K562 (cell line): ENCODE measurements around the gene EPB41L3. TPM values are rescaled to one million over a fixed set of nuclear protein-coding genes. Genes with fewer than 3 reads are reported as not detected.

Source experiments
- ATAC-seq: fragments of 200-7000 bp; cut with Tn5 transposase; 3 replicates; pipeline ENCODE4 v1.9.1; 2020; ENCODE audit warnings: moderate library complexity
- BruUV-seq: library from RNA; stranded (reverse); fragments of 400-500 nt; replicated peaks from 2 replicates; lab custom pipeline; 2021; lab: Mats Ljungman, UMichigan
- CTCF ChIA-PET: fragments of 300-600 bp; formaldehyde crosslinking; extraction: SDS; loops from one replicate; lab custom pipeline; 2021; ENCODE audit warnings: low intra/inter-chr PET ratio; lab: Yijun Ruan, JAX
- POLR2A ChIA-PET: fragments of 300-600, 350-650 bp; sonication (Branson Sonifier 250); formaldehyde crosslinking; extraction: SDS; loops from one replicate; lab custom pipeline; 2021; ENCODE audit warnings: antibody characterized with exemption, inconsistent platforms; lab: Yijun Ruan, JAX
- DNase-seq, 4 experiments: peaks; one replicate each; pipeline versions ENCODE4 v3.0.0 to v3.0.0-alpha.2; 2011 to 2018; ENCODE audit warnings: low spot score in 3 of 4, mixed read lengths in 3 of 4; ENCODE audit errors: extremely low read depth in 1 of 4
- FAIRE-seq: peaks from 2 replicates; lab custom pipeline; 2011; peaks lifted over from hg19 to GRCh38; lab: Jason Lieb, UNC
- H2AFZ ChIP-seq: 2 replicates; pipeline ENCODE4 v1.6.0; 2011; ENCODE audit warnings: low read depth, low read length, control low read depth, inconsistent platforms
- H3K27ac ChIP-seq: fragments of 200-600 bp; 3 replicates; pipeline ENCODE4 v1.8.0; 2011; ENCODE audit warnings: low read depth, mild to moderate bottlenecking, control low read depth, inconsistent platforms, low read length, moderate library complexity, mixed read lengths; ENCODE audit errors: extremely low read depth
- H3K27me3 ChIP-seq, 2 experiments: fragments of 300-600 bp in 1 of 2; 2 replicates in 1 of 2; 3 replicates in 1 of 2; pipeline versions ENCODE4 v1.6.0 to v1.8.0; 2011; ENCODE audit warnings: inconsistent platforms in 2 of 2, low read length in 2 of 2, mild to moderate bottlenecking in 1 of 2, mixed read lengths in 1 of 2, moderate library complexity in 1 of 2; ENCODE audit not compliant: control insufficient read depth in 2 of 2, insufficient read depth in 2 of 2
- H3K36me3 ChIP-seq: fragments of 300-600 bp; 3 replicates; pipeline ENCODE4 v1.8.0; 2011; ENCODE audit warnings: mild to moderate bottlenecking, low read length, inconsistent platforms; ENCODE audit not compliant: control insufficient read depth, insufficient read depth
- H3K4me1 ChIP-seq, 2 experiments: fragments of 200-600 bp in 1 of 2; replicated peaks in 1 of 2; 2 replicates in 1 of 2; 3 replicates in 1 of 2; pipeline versions ENCODE4 v1.5.1 to v1.8.0; 2011; ENCODE audit warnings: inconsistent platforms in 2 of 2, low read length in 2 of 2, mild to moderate bottlenecking in 1 of 2, mixed read lengths in 1 of 2, moderate library complexity in 1 of 2; ENCODE audit not compliant: control insufficient read depth in 2 of 2, insufficient read depth in 2 of 2
- H3K4me2 ChIP-seq: 2 replicates; pipeline ENCODE4 v1.6.1; 2011; ENCODE audit warnings: low read length, control low read depth, inconsistent platforms, mixed read lengths; ENCODE audit not compliant: insufficient read depth
- H3K4me3 ChIP-seq: fragments of 200-600 bp; sonication (generic), shearing (Covaris generic); 2 replicates; pipeline ENCODE4 v1.5.1; 2016; ENCODE audit warnings: control low read depth, inconsistent platforms
- H3K79me2 ChIP-seq: fragments of 200-600 bp; 3 replicates; pipeline ENCODE4 v1.8.0; 2011; ENCODE audit warnings: low read length, inconsistent platforms; ENCODE audit not compliant: control insufficient read depth, insufficient read depth
- H3K9ac ChIP-seq, 2 experiments: 2 replicates each; pipeline versions ENCODE4 v1.6.0 to v1.6.1; 2011; ENCODE audit warnings: low read depth in 2 of 2, low read length in 2 of 2, control low read depth in 1 of 2, inconsistent platforms in 1 of 2, mild to moderate bottlenecking in 1 of 2, mixed read lengths in 1 of 2; ENCODE audit not compliant: insufficient read depth in 1 of 2
- H3K9me1 ChIP-seq: one replicate; pipeline ENCODE4 v1.6.0; 2011; ENCODE audit warnings: inconsistent platforms, mild to moderate bottlenecking, low read length, moderate library complexity; ENCODE audit not compliant: control insufficient read depth, insufficient read depth
- H3K9me3 ChIP-seq: replicated peaks from 2 replicates; pipeline ENCODE4 v1.5.1; 2011; ENCODE audit warnings: low read depth, low read length, inconsistent platforms; ENCODE audit not compliant: control insufficient read depth, insufficient read depth
- H4K20me1 ChIP-seq: replicated peaks from 2 replicates; pipeline ENCODE4 v1.6.1; 2011; ENCODE audit warnings: low read length, inconsistent platforms, mixed read lengths; ENCODE audit not compliant: control insufficient read depth, insufficient read depth
- AFF4 ChIP-seq: sonication (generic); formaldehyde crosslinking; IDR thresholded peaks from 2 replicates; pipeline ENCODE4 v1.8.0; 2023; ENCODE audit warnings: mild to moderate bottlenecking, missing genetic modification reagents
- EHMT2 ChIP-seq: fragments of 450-650 bp; IDR thresholded peaks from 2 replicates; pipeline ENCODE4 v1.6.1; 2018; ENCODE audit warnings: antibody characterized with exemption
- ZNF644 ChIP-seq: fragments of 200-800 bp; sonication (Bioruptor generic); IDR thresholded peaks from 2 replicates; pipeline ENCODE4 v1.6.1; 2016; ENCODE audit warnings: low read depth, missing genetic modification characterization, missing compliant biosample characterization
- WGBS: fragments of 100-300 bp; shearing (Covaris generic); methylation state at CpG from one replicate; pipeline ENCODE4 v1.1.6; 2016; ENCODE audit warnings: low coverage, mixed read lengths; ENCODE audit not compliant: insufficient coverage; ENCODE audit errors: missing lambda C conversion rate; 5-methylcytosine and 5-hydroxymethylcytosine counted together
- in situ Hi-C: fragments of 300-500 bp; cut with MboI; formaldehyde crosslinking; loops from 4 replicates; pipeline ENCODE4 v1.15.0; 2018; ENCODE audit warnings: inconsistent platforms, mixed read lengths
- intact Hi-C: fragments of 100-400 bp; cut with micrococcal nuclease; formaldehyde crosslinking; loops from 2 replicates; pipeline ENCODE4 v1.14.2; 2022
- polyA plus RNA-seq, 8 experiments: library from polyadenylated mRNA; depleted of rRNA in 4 of 8; stranded (reverse) in 5 of 8; unstranded in 3 of 8; fragments of >200 nt; fragmentation: Nextera tagmentation in 2 of 8; fragmentation: Illumina TruSeq in 1 of 8; extraction: Ambion mirVana in 2 of 8; extraction: Trizol in 1 of 8; gene quantifications; 2 replicates each; pipeline versions ENCODE4 v1.2.1 to v1.2.3, GENCODE V29; 2011 to 2014; ENCODE audit warnings: inconsistent platforms in 1 of 8, missing spikeins in 1 of 8
- total RNA-seq, 7 experiments: library from RNA; depleted of rRNA in 6 of 7; stranded (reverse); fragments of >200 nt in 6 of 7; fragmentation: Illumina TruSeq in 2 of 7; extraction: Trizol in 2 of 7; gene quantifications; 2 replicates each; pipeline versions ENCODE4 v1.2.1 to v1.2.3, GENCODE V29; 2011 to 2021; ENCODE audit warnings: low replicate concordance in 1 of 7
- TF ChIP-seq, protein P1 (sequence below): fragments of 200-800 bp; sonication (Bioruptor generic); IDR thresholded peaks from 2 replicates; pipeline ENCODE4 v1.6.1; 2017; ENCODE audit warnings: missing genetic modification characterization, missing compliant biosample characterization
- TF ChIP-seq, protein P2 (sequence below): fragments of 250-450 bp; sonication (Bioruptor Pico); IDR thresholded peaks from 2 replicates; pipeline ENCODE4 v1.4.0; 2020

Gene EPB41L3
- total and polyA plus RNA-seq, 9 of the 15 experiments (the other 6 are each of a cell fraction or from before 2014, with no cell fraction given), result 0.44 to 0.49 TPM; not detected in 7

DNA sequence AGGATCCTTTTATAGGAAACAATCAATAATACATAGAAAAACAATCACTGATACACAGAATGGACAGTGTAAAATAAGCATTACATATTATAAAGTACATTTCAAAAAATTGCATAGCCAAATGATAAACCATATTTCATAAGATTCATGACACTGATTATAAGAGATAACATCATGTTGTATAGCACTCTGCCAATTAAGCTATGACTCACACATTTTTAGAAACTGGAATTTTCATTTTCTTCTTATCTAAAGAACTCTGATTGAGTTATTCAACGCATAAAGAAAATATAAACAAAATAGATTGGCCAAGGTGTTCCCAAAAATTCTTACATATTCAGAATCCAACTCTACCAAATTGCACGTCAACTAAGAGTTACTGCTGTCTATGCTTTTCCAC lies 5.9 kb downstream of the EPB41L3 start (continued):
- TF ChIP-seq AFF4 (CRISPR knock-in tag) (no peak), EHMT2 (no peak)
- TF ChIP-seq, protein P1, sequence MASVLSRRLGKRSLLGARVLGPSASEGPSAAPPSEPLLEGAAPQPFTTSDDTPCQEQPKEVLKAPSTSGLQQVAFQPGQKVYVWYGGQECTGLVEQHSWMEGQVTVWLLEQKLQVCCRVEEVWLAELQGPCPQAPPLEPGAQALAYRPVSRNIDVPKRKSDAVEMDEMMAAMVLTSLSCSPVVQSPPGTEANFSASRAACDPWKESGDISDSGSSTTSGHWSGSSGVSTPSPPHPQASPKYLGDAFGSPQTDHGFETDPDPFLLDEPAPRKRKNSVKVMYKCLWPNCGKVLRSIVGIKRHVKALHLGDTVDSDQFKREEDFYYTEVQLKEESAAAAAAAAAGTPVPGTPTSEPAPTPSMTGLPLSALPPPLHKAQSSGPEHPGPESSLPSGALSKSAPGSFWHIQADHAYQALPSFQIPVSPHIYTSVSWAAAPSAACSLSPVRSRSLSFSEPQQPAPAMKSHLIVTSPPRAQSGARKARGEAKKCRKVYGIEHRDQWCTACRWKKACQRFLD (CRISPR knock-in tag), result no peak

GRCh38 chr18:5534845-5535244 lies 9.0 kb downstream of the EPB41L3 start:
- Histone ChIP-seq H3K27me3 (no peaks in the 10 kb centered on the region), H3K36me3 (no peaks in the 10 kb centered on the region), H3K4me3 (no peak overlapping the region), H3K9me1 (no peaks in the 10 kb centered on the region), H3K79me2 (no peaks in the 10 kb centered on the region), H4K20me1 (no peaks in the 10 kb centered on the region), H3K4me2 (no peak overlapping the region), H3K27ac (no peak overlapping the region), H3K9me3 (no peaks in the 10 kb centered on the region; the same call in 1 of the 2 replicates), H3K4me1 (no peaks in the 10 kb centered on the region), H2AFZ (no peak overlapping the region), H3K9ac (no peak overlapping the region)
- intact Hi-C loops, result no loop called here
- DNase-seq, result no peak
- in situ Hi-C loops, result no loop called here
- no peak for ATAC-seq
- ChIA-PET POLR2A (no interaction called here), CTCF (no interaction called here)
- no TSS peak for BruUV-seq
- no peak for FAIRE-seq
- WGBS, result 4% methylated on average over 5 of the region's 5 CpGs
- TF ChIP-seq, protein P2, sequence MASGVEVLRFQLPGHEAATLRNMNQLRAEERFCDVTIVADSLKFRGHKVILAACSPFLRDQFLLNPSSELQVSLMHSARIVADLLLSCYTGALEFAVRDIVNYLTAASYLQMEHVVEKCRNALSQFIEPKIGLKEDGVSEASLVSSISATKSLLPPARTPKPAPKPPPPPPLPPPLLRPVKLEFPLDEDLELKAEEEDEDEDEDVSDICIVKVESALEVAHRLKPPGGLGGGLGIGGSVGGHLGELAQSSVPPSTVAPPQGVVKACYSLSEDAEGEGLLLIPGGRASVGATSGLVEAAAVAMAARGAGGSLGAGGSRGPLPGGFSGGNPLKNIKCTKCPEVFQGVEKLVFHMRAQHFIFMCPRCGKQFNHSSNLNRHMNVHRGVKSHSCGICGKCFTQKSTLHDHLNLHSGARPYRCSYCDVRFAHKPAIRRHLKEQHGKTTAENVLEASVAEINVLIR, result no peak
- no peak for TF ChIP-seq ZNF644 (tag)
